Neutrophil (primary cell): ENCODE data around the gene ZNF845.
A peak's percentile ranks its signal among the peaks of the same experiment; 100 is the strongest.
"Not testable (repeated sequence)": the region's sequence is repeated elsewhere in the genome, so short reads cannot be mapped to it uniquely, and the experiment has no call there.

Experiments used
- H3K27ac ChIP-seq: fragments of 200-600 bp; sonication (generic); 2 replicates; pipeline ENCODE4 v1.5.1; 2016; ENCODE audit warnings: mild to moderate bottlenecking, moderate library complexity
- H3K27me3 ChIP-seq: fragments of 200-600 bp; sonication (generic); 2 replicates; pipeline ENCODE4 v1.6.0; 2016; ENCODE audit warnings: mild to moderate bottlenecking
- H3K36me3 ChIP-seq: fragments of 200-600 bp; sonication (generic); 2 replicates; pipeline ENCODE4 v1.5.1; 2017
- H3K4me1 ChIP-seq, 2 experiments: fragments of 200-600 bp in 1 of 2; sonication (generic) in 1 of 2; 1 replicate in 1 of 2; 2 replicates in 1 of 2; pipeline versions ENCODE4 v1.5.1 to v1.6.1; 2013 to 2016; ENCODE audit warnings: low read depth in 1 of 2, low read length in 1 of 2, mild to moderate bottlenecking in 1 of 2, moderate library complexity in 1 of 2; ENCODE audit not compliant: control insufficient read depth in 1 of 2, insufficient read depth in 1 of 2
- H3K4me3 ChIP-seq, 2 experiments: fragments of 200-600 bp in 1 of 2; sonication (generic) in 1 of 2; 1 replicate in 1 of 2; 2 replicates in 1 of 2; pipeline ENCODE4 v1.5.1; 2013 to 2016; ENCODE audit warnings: low read depth in 1 of 2, low read length in 1 of 2, mild to moderate bottlenecking in 1 of 2, moderate library complexity in 1 of 2
- H3K9me3 ChIP-seq: fragments of 200-600 bp; sonication (generic); 2 replicates; pipeline ENCODE4 v1.5.1; 2016
- CTCF ChIP-seq: fragments of 200-600 bp; sonication (generic); IDR thresholded peaks from 2 replicates; pipeline ENCODE4 v1.5.1; 2016; ENCODE audit warnings: antibody characterized with exemption

The ZNF845 gene

GRCh38 chr19:53333463-53334449 is at the start of gene ZNF845:
Gene ZNF845, plus strand, starts transcription at chr19:53333749. Its CDS starts 7,559 bp downstream, at chr19:53341308.
- no peaks in the 10 kb centered on the region for H3K27me3 ChIP-seq
- peak within 1 kb of the TSS; percentile 77 to 95 for H3K4me3 ChIP-seq
- peaks cover 10% of the 10 kb centered on the region for H3K36me3 ChIP-seq
- H3K4me1 ChIP-seq = peaks cover 7 to 12% of the 10 kb centered on the region in 2 experiments
- peaks cover 4% of the 10 kb centered on the region for H3K9me3 ChIP-seq
- no peak for TF ChIP-seq CTCF
- H3K27ac ChIP-seq = peak within 1 kb of the TSS; percentile 55

GRCh38 chr19:53285087-53285486 is 48.5 kb upstream of the ZNF845 start:
- no peaks in the 10 kb centered on the region for H3K4me1 ChIP-seq
- H3K36me3 ChIP-seq = no peaks in the 10 kb centered on the region
- TF ChIP-seq CTCF = no peak
- H3K4me3 ChIP-seq = no peak overlapping the region
- no peaks in the 10 kb centered on the region for H3K27me3 ChIP-seq
- H3K27ac ChIP-seq = no peak overlapping the region
- H3K9me3 ChIP-seq = no peaks in the 10 kb centered on the region

GRCh38 chr19:53290758-53291549 is 42.6 kb upstream of the ZNF845 start:
- no peaks in the 10 kb centered on the region for H3K36me3 ChIP-seq
- TF ChIP-seq CTCF = no peak
- peaks cover 16% of the 10 kb centered on the region for H3K9me3 ChIP-seq
- no peaks in the 10 kb centered on the region for H3K4me1 ChIP-seq
- H3K4me3 ChIP-seq = no peak overlapping the region
- H3K27ac ChIP-seq = no peak overlapping the region
- no peaks in the 10 kb centered on the region for H3K27me3 ChIP-seq

- TF ChIP-seq CTCF = no peak
- no peaks in the 10 kb centered on the region for H3K27me3 ChIP-seq
- peaks cover 16% of the 10 kb centered on the region for H3K9me3 ChIP-seq
- H3K4me3 ChIP-seq = no peak overlapping the region
- no peaks in the 10 kb centered on the region for H3K4me1 ChIP-seq
- H3K27ac ChIP-seq = no peak overlapping the region
- H3K36me3 ChIP-seq = no peaks in the 10 kb centered on the region
These were observed 38.6 kb upstream of the ZNF845 start for GRCh38 chr19:53294786-53295441.

- not testable (repeated sequence) for H3K9me3 ChIP-seq, H3K27me3 ChIP-seq, H3K4me3 ChIP-seq, H3K27ac ChIP-seq, H3K4me1 ChIP-seq, H3K36me3 ChIP-seq
These were observed 32.2 kb upstream of the ZNF845 start for GRCh38 chr19:53301341-53301740.
